GM19043 (cell line): ENCODE data around the gene RNF130.
"Not testable (repeated sequence)": the region's sequence is repeated elsewhere in the genome, so short reads cannot be mapped to it uniquely, and the experiment has no call there.

ENCODE experiments used
- ATAC-seq: cut with Tn5 transposase; IDR thresholded peaks from one replicate; pipeline ENCODE4 v1.9.1; 2021; ENCODE audit warnings: low read depth; ENCODE audit not compliant: unreplicated experiment

RNF130 gene

GRCh38 chr5:179980767-179981166 lies 90.8 kb downstream of the RNF130 start:
- ATAC-seq: no peak

GRCh38 chr5:179978792-179979191 lies 92.8 kb downstream of the RNF130 start:
- no peak for ATAC-seq

GRCh38 chr5:179975713-179976134 lies 95.8 kb downstream of the RNF130 start:
- no peak for ATAC-seq

GRCh38 chr5:179974946-179975712 lies 96.4 kb downstream of the RNF130 start:
- peak; percentile 63 for ATAC-seq

DNA sequence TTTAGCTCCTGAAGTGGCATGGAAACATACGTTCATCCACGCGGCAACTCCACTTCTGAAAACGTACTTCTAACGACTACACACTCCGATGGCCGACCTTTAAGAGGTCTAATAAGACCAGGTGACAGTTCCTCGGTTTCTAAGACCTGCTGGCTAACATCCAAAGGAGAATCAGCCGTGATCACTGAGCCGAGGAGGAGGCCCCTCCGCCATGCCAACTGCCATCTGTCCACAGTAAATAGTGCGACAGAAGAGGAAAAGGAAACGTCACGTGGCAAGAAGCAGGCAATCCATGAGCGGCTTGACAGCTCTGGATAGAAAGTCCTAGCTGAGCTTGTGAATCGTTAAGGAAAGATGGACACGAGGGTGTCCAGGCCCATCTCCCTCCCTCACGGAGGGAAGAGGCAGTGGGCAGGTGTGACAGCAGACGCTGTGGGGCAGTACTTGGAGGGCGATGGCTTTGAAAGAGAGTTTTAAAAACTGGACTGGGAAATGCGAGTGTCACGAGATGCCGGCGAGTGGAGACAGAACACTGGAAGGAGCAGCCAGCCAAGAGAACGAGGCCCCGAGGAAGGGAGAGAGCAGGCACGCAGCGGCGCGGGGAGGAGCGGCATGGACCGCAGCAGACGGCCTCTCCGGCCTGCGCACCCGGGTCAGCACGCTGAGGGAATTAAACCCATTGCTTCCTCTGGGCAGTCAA lies 97.2 kb downstream of the RNF130 start:
- no peak for ATAC-seq

- no peak for ATAC-seq
Observed at GRCh38 chr5:179973391-179973790, 98.2 kb downstream of the RNF130 start.

GRCh38 chr5:179969110-179969509 lies 102.4 kb downstream of the RNF130 start:
- no peak for ATAC-seq

DNA sequence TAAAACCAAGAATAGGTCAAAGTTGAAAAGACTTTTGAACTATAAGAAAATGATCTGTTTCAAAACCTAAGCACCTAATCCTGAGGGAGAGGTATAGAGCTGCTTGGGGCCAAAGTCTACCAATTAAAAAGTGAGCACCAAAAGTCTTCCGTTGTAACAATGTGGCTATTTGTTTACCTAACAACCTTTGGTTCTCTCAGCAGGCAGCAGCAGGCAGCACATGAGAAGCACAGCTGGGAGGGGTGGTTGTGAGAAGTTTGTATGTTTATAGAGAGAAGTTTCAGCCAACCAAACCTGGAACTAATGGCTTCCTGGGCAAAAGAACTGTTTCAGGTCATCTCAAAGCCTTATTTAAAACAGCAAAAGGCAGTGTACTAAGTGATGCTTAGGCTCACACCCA lies 104.1 kb downstream of the RNF130 start:
- ATAC-seq: no peak

DNA sequence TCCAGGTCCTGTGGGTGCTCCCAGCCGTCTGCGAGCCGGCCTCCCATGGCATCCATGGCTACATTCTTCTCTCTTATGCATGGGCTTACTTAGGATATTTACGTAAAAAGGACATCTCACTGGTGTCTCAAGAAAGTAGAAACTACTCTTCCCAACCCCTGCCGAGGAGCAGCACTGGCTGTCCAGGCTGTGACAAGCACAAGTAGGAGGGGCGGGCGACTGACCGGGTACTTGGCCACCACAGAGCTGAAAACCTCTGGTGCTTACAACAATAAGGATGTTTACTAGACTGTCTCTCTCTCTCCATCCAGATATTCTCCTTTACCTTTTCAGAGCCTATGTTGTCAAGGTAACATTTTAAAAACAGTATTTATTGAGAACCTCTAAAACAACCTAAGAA lies 107.5 kb downstream of the RNF130 start:
- ATAC-seq: no peak

DNA sequence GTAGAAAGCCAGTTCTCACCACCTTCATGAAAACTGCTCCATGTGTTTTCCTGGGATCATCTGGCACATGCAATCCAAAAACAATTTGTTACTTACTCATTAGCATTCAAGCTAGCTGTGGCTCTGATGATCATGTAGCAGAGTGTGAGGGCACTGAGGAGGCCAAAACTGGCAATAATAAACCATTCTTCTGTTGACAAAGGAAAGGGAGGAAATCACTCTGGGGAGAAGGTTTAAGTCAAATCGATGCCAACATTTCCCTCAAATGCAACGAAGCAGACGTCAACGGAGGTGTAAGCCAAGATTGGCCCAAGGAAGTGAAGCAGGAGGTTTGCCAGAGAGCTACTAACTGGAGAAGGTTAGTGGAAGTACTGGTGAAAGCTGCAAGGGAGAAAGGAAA lies 108.2 kb downstream of the RNF130 start:
- no peak for ATAC-seq

GRCh38 chr5:179960204-179960831 lies 111.2 kb downstream of the RNF130 start:
- ATAC-seq: no peak

GRCh38 chr5:179959641-179960040 lies 111.9 kb downstream of the RNF130 start:
- no peak for ATAC-seq

DNA sequence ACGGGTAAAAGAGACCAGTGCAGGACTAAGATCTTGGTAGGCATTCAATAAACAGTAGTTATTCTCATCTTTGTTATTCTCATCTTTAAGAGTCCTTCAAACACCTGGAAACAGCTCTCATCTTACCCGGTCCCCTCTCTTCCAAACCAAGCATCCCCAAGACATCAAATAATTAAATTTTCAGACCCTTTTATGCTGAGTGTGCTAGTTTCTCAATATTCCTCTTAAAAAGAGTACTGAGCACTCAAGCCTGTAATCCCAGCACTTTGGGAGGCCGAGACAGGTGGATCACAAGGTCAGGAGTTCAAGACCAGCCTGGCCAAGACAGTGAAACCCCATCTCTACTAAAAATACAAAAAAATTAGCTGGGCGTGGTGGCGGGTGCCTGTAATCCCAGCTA lies 112.4 kb downstream of the RNF130 start:
- not testable (repeated sequence) for ATAC-seq

DNA sequence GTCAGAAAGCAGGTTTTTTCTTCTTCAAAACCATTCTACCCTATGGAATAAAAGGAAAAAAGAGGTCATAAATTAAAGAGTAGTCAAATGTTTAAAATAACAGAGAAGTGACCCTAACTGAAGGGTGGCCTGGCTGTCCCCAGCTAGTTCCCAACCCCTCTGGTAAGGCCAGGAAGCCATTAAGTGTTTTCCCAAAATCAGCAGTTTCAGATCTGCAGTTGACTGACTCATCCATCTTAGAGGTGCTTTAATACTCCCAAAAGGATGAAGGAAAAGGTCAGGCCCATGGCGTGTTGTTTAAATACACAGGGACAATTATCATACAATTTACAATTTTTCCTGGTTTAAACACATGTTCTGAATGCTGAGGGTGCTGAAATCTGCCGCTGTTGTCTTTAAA lies 115.9 kb downstream of the RNF130 start:
- no peak for ATAC-seq

- ATAC-seq: no peak
Observed at GRCh38 chr5:179955062-179955461, 116.5 kb downstream of the RNF130 start.

DNA sequence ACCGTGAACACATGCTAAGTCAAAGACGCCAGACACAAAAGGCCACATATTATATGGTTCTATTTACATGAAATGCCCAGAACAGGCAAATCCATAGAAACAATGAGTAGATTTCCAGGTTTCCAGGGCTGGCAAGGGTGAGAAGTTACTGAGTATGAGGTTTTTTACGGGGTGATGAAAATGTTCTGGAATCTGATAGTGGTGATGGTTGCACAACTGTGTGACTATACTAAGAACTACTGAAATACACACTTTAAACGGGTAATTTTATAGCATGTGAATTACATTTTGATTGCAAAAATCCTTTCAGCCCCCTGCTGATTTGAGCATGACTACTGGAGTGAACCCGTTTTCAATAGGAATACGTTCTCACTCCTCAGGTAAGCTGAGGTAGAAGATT lies 117.1 kb downstream of the RNF130 start:
- no peak for ATAC-seq

DNA sequence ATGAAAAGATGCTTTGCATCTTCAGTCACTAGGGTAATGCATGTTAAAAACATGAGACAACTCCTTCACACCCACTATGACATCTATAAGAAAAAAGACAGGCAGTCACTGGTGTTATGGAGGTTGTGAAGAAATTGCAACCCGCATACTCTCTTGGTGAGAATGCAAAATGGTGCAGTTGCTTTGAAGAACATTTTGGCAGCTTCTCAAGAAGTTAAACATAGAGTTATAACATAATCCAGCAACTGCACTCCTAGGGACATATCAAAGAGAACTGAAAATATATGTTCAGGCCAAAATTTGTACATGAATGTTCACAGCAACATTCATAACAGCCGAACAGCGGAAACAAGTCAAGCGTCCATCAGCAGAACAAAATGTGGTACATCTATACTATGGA lies 117.6 kb downstream of the RNF130 start:
- ATAC-seq: no peak

DNA sequence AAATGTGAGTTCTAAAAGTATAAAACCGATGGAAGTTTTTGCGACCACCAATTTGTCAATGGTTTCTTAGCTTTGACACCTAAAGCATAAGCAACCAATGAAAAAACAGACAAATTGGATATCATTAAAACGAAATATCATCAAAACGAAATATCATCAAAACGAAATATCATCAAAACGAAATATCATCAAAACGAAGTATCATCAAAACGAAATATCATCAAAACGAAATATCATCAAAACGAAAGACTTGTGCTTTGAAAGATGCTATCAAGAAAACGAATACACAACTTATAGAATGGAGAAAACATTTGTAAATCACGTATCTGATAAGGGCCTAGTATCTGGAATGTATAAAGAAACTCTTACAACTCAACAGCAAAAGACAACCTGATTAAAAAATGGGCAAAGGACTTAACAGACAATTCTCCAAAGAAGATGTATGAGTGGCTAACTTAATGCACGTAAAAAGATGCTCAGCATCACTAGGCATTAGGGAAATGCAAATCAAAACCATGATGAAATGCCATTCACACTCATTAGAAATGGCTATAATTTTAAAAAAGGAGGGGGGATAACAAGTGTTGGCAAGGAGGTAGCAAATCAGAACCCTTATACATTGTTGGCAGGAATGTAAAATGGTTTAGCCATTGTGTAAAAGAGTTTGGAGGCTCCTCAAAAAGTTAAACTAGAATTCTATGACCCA lies 134.4 kb downstream of the RNF130 start:
- ATAC-seq: no peak

- ATAC-seq: no peak
Observed at GRCh38 chr5:179930788-179931473, 140.6 kb downstream of the RNF130 start.

GRCh38 chr5:179927824-179928223 lies 143.7 kb downstream of the RNF130 start:
- no peak for ATAC-seq
